GM21723 (cell line): ENCODE measurements around the gene TRPM4.
A peak's percentile ranks its signal among the peaks of the same experiment; 100 is the strongest.
"Not testable (repeated sequence)": the region's sequence is repeated elsewhere in the genome, so short reads cannot be mapped to it uniquely, and the experiment has no call there.

Experiments used
- ATAC-seq: cut with Tn5 transposase; IDR thresholded peaks from one replicate; pipeline ENCODE4 v1.9.1; 2021; ENCODE audit warnings: mild to moderate bottlenecking, moderate library complexity; ENCODE audit not compliant: unreplicated experiment

The TRPM4 gene

GRCh38 chr19:49157445-49158224 is at the start of gene TRPM4:
TRPM4 (plus strand) TSS chr19:49157792; CDS start chr19:49157867, 75 bp downstream.
- ATAC-seq: no peak

GRCh38 chr19:49109051-49109450 is 48.5 kb upstream of the TRPM4 start:
- ATAC-seq: no peak

GRCh38 chr19:49109569-49110233 is 47.9 kb upstream of the TRPM4 start:
- ATAC-seq: no peak

GRCh38 chr19:49110567-49110966 is 47.0 kb upstream of the TRPM4 start:
- no peak for ATAC-seq

- no peak for ATAC-seq
Observed at GRCh38 chr19:49111218-49111998, 46.2 kb upstream of the TRPM4 start.

- ATAC-seq: peak; percentile 45
Observed at GRCh38 chr19:49113762-49114629, 43.6 kb upstream of the TRPM4 start, which contains the start of gene LIN7B. LIN7B (plus strand) TSS chr19:49114370; CDS start chr19:49114405, 35 bp downstream.

GRCh38 chr19:49114630-49115363 is 42.8 kb upstream of the TRPM4 start:
- ATAC-seq: no peak

- ATAC-seq: no peak
Observed at GRCh38 chr19:49116544-49116943, 41.0 kb upstream of the TRPM4 start.

- ATAC-seq: no peak
Observed at GRCh38 chr19:49117677-49118564, 39.7 kb upstream of the TRPM4 start.

- ATAC-seq: peak; percentile 71
Observed at GRCh38 chr19:49118565-49119410, 38.8 kb upstream of the TRPM4 start, which contains the start of gene C19orf73. C19orf73 (minus strand) TSS chr19:49119143; CDS start chr19:49119022, 121 bp downstream.

- no peak for ATAC-seq
Observed at GRCh38 chr19:49119411-49120324, 37.9 kb upstream of the TRPM4 start, which contains the start of gene PPFIA3. PPFIA3 (plus strand) TSS chr19:49119544; CDS start chr19:49127874, 8,330 bp downstream.

- no peak for ATAC-seq
Observed at GRCh38 chr19:49120325-49120683, 37.3 kb upstream of the TRPM4 start.

- no peak for ATAC-seq
Observed at GRCh38 chr19:49120868-49121267, 36.7 kb upstream of the TRPM4 start.

GRCh38 chr19:49121841-49122240 is 35.8 kb upstream of the TRPM4 start:
- not testable (repeated sequence) for ATAC-seq

GRCh38 chr19:49123285-49123684 is 34.3 kb upstream of the TRPM4 start:
- ATAC-seq: not testable (repeated sequence)

- ATAC-seq: no peak
Observed at GRCh38 chr19:49125025-49125731, 32.4 kb upstream of the TRPM4 start.
